ENCODE measurements around the gene TMEM151B.

TMEM151B gene

GRCh38 chr6:44224965-44225305, 45.3 kb upstream of the TMEM151B start:
- Histone ChIP-seq H3K4me3 (ENCODE audit: low read length) (peak overlapping the region; percentile 83), H3K4me1 (ENCODE audit: low read length) (peaks cover 48% of the 10 kb centered on the region), H3K9ac (ENCODE audit: low read length) (peak overlapping the region; percentile 79), H3K79me2 (ENCODE audit: low read length) (peaks cover 57% of the 10 kb centered on the region), H3K27ac (ENCODE audit: low read length) (peak overlapping the region; percentile 49; the same call in 1 of the 2 replicates), H2AFZ (ENCODE audit: low read depth, low read length) (no peak overlapping the region), H3K4me2 (ENCODE audit: low read length) (peak overlapping the region; percentile 96), H3K36me3 (replicated peaks; ENCODE audit: low read depth, low read length) (peaks cover 33% of the 10 kb centered on the region), H3K27me3 (ENCODE audit: low read depth, low read length) (no peaks in the 10 kb centered on the region), H3K9me3 (ENCODE audit: insufficient read depth, low read length) (no peaks in the 10 kb centered on the region), H4K20me1 (ENCODE audit: insufficient read depth, low read length) (peaks cover 45% of the 10 kb centered on the region)
- TF ChIP-seq EZH2phosphoT487 (IDR thresholded peaks at IDR 0.05; ENCODE audit: low read depth) (no peak), CTCF (IDR thresholded peaks at IDR 0.05; ENCODE audit: low read depth, low read length) (no peak)

GRCh38 chr6:44225579-44226325, 44.5 kb upstream of the TMEM151B start:
- peak overlapping the region; percentile 2; the same call in 1 of the 2 replicates for H3K9ac ChIP-seq (ENCODE audit: low read length)
- peaks cover 41% of the 10 kb centered on the region for H3K36me3 ChIP-seq (replicated peaks; ENCODE audit: low read depth, low read length)
- H3K4me2 ChIP-seq (ENCODE audit: low read length): peak overlapping the region; percentile 45
- no peak for TF ChIP-seq EZH2phosphoT487 (IDR thresholded peaks at IDR 0.05; ENCODE audit: low read depth)
- TF ChIP-seq CTCF (IDR thresholded peaks at IDR 0.05; ENCODE audit: low read depth, low read length): no peak
- no peaks in the 10 kb centered on the region for H3K9me3 ChIP-seq (ENCODE audit: insufficient read depth, low read length)
- H3K27me3 ChIP-seq (ENCODE audit: low read depth, low read length): no peaks in the 10 kb centered on the region
- peak overlapping the region; percentile 83; the same call in 1 of the 2 replicates for H3K4me3 ChIP-seq (ENCODE audit: low read length)
- H4K20me1 ChIP-seq (ENCODE audit: insufficient read depth, low read length): peaks cover 45% of the 10 kb centered on the region
- H3K4me1 ChIP-seq (ENCODE audit: low read length): peaks cover 44% of the 10 kb centered on the region
- H3K27ac ChIP-seq (ENCODE audit: low read length): peak overlapping the region; percentile 36
- H2AFZ ChIP-seq (ENCODE audit: low read depth, low read length): no peak overlapping the region
- H3K79me2 ChIP-seq (ENCODE audit: low read length): peaks cover 57% of the 10 kb centered on the region

- Histone ChIP-seq H2AFZ (ENCODE audit: low read depth, low read length) (no peak overlapping the region), H3K79me2 (ENCODE audit: low read length) (peaks cover 57% of the 10 kb centered on the region), H3K4me3 (ENCODE audit: low read length) (peak overlapping the region; percentile 83; the same call in 1 of the 2 replicates), H3K9me3 (ENCODE audit: insufficient read depth, low read length) (no peaks in the 10 kb centered on the region), H3K9ac (ENCODE audit: low read length) (peak overlapping the region; percentile 2; the same call in 1 of the 2 replicates), H3K27me3 (ENCODE audit: low read depth, low read length) (no peaks in the 10 kb centered on the region), H3K4me2 (ENCODE audit: low read length) (peak overlapping the region; percentile 45), H4K20me1 (ENCODE audit: insufficient read depth, low read length) (peaks cover 45% of the 10 kb centered on the region), H3K27ac (ENCODE audit: low read length) (peak overlapping the region; percentile 36; the same call in 1 of the 2 replicates), H3K36me3 (replicated peaks; ENCODE audit: low read depth, low read length) (peaks cover 44% of the 10 kb centered on the region), H3K4me1 (ENCODE audit: low read length) (peaks cover 36% of the 10 kb centered on the region)
- TF ChIP-seq EZH2phosphoT487 (IDR thresholded peaks at IDR 0.05; ENCODE audit: low read depth): no peak
- TF ChIP-seq CTCF (IDR thresholded peaks at IDR 0.05; ENCODE audit: low read depth, low read length): no peak
Measured at GRCh38 chr6:44226368-44227147, 43.7 kb upstream of the TMEM151B start.

- Histone ChIP-seq H2AFZ (ENCODE audit: low read depth, low read length) (no peak overlapping the region), H3K27ac (ENCODE audit: low read length) (no peak overlapping the region), H3K4me2 (ENCODE audit: low read length) (no peak overlapping the region), H4K20me1 (ENCODE audit: insufficient read depth, low read length) (peaks cover 45% of the 10 kb centered on the region), H3K9ac (ENCODE audit: low read length) (no peak overlapping the region), H3K79me2 (ENCODE audit: low read length) (peaks cover 57% of the 10 kb centered on the region), H3K4me1 (ENCODE audit: low read length) (peaks cover 31% of the 10 kb centered on the region), H3K27me3 (ENCODE audit: low read depth, low read length) (no peaks in the 10 kb centered on the region), H3K4me3 (ENCODE audit: low read length) (no peak overlapping the region), H3K9me3 (ENCODE audit: insufficient read depth, low read length) (no peaks in the 10 kb centered on the region), H3K36me3 (replicated peaks; ENCODE audit: low read depth, low read length) (peaks cover 50% of the 10 kb centered on the region)
- TF ChIP-seq EZH2phosphoT487 (IDR thresholded peaks at IDR 0.05; ENCODE audit: low read depth): no peak
- no peak for TF ChIP-seq CTCF (IDR thresholded peaks at IDR 0.05; ENCODE audit: low read depth, low read length)
Measured at GRCh38 chr6:44227148-44227793, 43.0 kb upstream of the TMEM151B start.

Measured in OCI-LY3 (cell line).